Testis (tissue), 3 donors: Measurements from ENCODE around the gene CHI3L1. TPM values are rescaled to one million over a fixed set of nuclear protein-coding genes. Genes with fewer than 3 reads are reported as not detected.

Source experiments
- DNase-seq: peaks from one replicate; pipeline ENCODE4 v3.0.0-alpha.2; 2019
- H3K27ac ChIP-seq, 2 donors: fragments of 200-600 bp; sonication (generic); one replicate each; pipeline ENCODE4 v1.5.1; 2019
- H3K27me3 ChIP-seq: fragments of 200-600 bp; sonication (generic); one replicate; pipeline ENCODE4 v1.5.1; 2019
- H3K36me3 ChIP-seq: fragments of 200-600 bp; sonication (generic); one replicate; pipeline ENCODE4 v1.5.1; 2017; ENCODE audit warnings: low read depth; ENCODE audit errors: missing control alignments
- H3K4me1 ChIP-seq: fragments of 200-600 bp; sonication (generic); one replicate; pipeline ENCODE4 v1.5.1; 2019
- H3K4me3 ChIP-seq, 2 donors: fragments of 200-600 bp; sonication (generic); one replicate each; pipeline ENCODE4 v1.5.1; 2017 to 2019
- H3K9me3 ChIP-seq: fragments of 200-600 bp; sonication (generic); one replicate; pipeline ENCODE4 v1.5.1; 2017
- POLR2A ChIP-seq: fragments of 450-650 bp; IDR thresholded peaks from one replicate; pipeline ENCODE4 v1.6.1; 2017; ENCODE audit warnings: antibody characterized with exemption, mild to moderate bottlenecking, moderate library complexity
- WGBS, 2 donors: methylation state at CpG; one replicate each; pipeline ENCODE4 v1.1.5; 2018; 5-methylcytosine and 5-hydroxymethylcytosine counted together
- intact Hi-C: fragments of 100-400 bp; cut with DNase I; formaldehyde crosslinking; loops from one replicate; pipeline ENCODE4 v1.15.1; 2023; ENCODE audit warnings: low total_unique reads
- polyA plus RNA-seq: library from polyadenylated mRNA; stranded (reverse); fragments of 350-450 nt; fragmentation: Illumina TruSeq; extraction: RNeasy Lipid Tissue Mini Kit (QIAGEN cat#74804); gene quantifications from one replicate; pipeline ENCODE4 v1.2.3, GENCODE V29; 2014; ENCODE audit warnings: low read depth, low replicate concordance; ENCODE audit not compliant: insufficient read depth
- total RNA-seq, 2 donors: library from RNA; depleted of rRNA; stranded (reverse); fragments of >200 nt; gene quantifications; one replicate each; pipeline ENCODE4 v1.2.3, GENCODE V29; 2016
- TF ChIP-seq, protein P1 (sequence below), 3 experiments: fragments of 450-650 bp in 2 of 3; fragments of 200-600 bp in 1 of 3; sonication (generic) in 1 of 3; IDR thresholded peaks; one replicate each; pipeline ENCODE4 v1.5.1; 2016 to 2019; ENCODE audit warnings: antibody characterized with exemption in 3 of 3, mild to moderate bottlenecking in 2 of 3, moderate library complexity in 1 of 3

The CHI3L1 gene
- total and polyA plus RNA-seq, 3 donors from 2014 or later, result 2.0 to 35.5 (median 6.6) TPM

DNA sequence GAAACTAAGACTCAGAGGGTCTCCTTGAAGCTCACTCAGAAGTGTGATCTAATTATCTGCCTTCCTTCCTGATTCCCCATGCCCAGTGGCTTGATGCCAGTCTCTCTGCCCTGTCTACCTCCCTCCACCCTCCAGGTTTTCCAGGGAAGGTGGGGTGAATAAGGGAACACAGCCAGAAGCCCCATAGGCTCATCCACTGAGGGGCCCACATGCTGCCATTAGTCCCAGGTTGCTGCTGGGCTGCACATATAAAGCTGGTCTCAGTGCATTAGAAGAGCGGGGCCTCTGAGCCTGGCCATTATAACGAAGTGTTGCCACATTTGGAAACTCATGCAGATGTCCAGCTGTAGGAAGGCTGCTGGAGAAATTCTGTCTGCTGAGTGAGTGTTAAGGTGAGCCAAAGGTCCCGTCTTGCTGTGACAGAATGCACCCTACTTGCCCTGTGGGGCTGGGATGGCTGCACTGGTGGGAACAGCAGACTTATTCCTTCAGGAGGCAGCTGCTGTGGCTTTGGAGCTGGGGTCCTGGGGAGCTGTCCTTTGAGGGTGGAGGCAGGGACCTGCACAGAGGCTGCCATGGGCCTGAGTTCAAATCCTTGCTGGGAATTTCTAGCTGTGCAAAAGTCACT is 56.0 kb downstream of the CHI3L1 start:
- 62 to 71% methylated on average over 3 of the region's 3 CpGs for WGBS, 2 donors
- peaks cover 31% of the 10 kb centered on the region for H3K4me1 ChIP-seq
- H3K27ac ChIP-seq, result no peak overlapping the region
- H3K4me3 ChIP-seq, result no peak overlapping the region
- intact Hi-C loops, result no loop called here
- no peaks in the 10 kb centered on the region for H3K9me3 ChIP-seq
- H3K27me3 ChIP-seq, result no peaks in the 10 kb centered on the region
- no peak for DNase-seq
- H3K36me3 ChIP-seq, result no peaks in the 10 kb centered on the region
- TF ChIP-seq POLR2A, result no peak
- TF ChIP-seq, protein P1, sequence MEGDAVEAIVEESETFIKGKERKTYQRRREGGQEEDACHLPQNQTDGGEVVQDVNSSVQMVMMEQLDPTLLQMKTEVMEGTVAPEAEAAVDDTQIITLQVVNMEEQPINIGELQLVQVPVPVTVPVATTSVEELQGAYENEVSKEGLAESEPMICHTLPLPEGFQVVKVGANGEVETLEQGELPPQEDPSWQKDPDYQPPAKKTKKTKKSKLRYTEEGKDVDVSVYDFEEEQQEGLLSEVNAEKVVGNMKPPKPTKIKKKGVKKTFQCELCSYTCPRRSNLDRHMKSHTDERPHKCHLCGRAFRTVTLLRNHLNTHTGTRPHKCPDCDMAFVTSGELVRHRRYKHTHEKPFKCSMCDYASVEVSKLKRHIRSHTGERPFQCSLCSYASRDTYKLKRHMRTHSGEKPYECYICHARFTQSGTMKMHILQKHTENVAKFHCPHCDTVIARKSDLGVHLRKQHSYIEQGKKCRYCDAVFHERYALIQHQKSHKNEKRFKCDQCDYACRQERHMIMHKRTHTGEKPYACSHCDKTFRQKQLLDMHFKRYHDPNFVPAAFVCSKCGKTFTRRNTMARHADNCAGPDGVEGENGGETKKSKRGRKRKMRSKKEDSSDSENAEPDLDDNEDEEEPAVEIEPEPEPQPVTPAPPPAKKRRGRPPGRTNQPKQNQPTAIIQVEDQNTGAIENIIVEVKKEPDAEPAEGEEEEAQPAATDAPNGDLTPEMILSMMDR (IDR thresholded peaks at IDR 0.05), result no peak

DNA sequence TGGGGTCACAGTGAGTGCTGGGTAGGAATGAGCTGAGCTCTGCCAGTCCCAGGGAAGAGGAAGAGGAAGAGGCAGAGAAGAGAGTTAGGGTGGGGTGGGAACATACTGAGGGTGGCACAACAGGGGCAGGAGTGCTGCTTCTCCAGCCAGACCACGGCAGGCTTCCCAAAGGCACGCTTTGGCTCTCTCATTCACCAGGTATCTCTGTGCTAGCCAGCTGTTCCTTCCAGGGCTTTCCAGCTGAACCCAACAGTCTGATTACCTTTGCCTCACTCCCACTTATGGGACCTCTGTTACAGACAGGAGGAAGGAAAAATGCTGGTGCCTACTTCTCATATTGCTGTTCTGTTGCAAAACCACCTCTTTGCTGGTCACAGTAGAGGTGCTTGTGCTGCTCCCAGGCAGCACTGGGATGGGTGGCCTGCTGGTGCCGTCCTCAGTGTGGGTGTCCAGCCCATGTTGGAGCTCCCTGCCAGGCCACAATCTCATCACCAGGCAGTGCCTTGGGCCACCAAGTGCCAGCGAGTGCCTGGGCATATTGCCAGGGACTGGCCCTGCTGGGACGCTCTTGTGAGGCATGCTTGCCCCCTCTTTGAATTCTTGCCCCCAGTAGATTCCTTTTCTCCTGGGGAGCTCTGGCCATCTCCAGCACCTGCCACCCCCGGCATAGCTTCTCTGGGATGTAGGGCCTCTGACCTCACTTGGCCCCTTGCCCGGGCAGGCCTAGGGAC is 56.8 kb downstream of the CHI3L1 start:
- 43 to 63% methylated on average over 4 to 7 of the region's 7 CpGs for WGBS, 2 donors
- Histone ChIP-seq H3K36me3 (no peaks in the 10 kb centered on the region), H3K27ac (no peak overlapping the region), H3K9me3 (no peaks in the 10 kb centered on the region), H3K4me3 (peak overlapping the region in 1 of 2 donors; percentile 59), H3K4me1 (peaks cover 39% of the 10 kb centered on the region), H3K27me3 (no peaks in the 10 kb centered on the region)
- TF ChIP-seq, protein P1 (IDR thresholded peaks at IDR 0.05), result no peak
- TF ChIP-seq POLR2A, result no peak
- intact Hi-C loops, result no loop called here
- peak; percentile 84 for DNase-seq

Other genes with a start within 250 kb of the CHI3L1 start
- 100 to 1,000 TPM; 157 to 164 TPM for gene ADIPOR1, start 228.4 kb downstream of the CHI3L1 start, total RNA-seq
- gene ADIPOR1, start 228.4 kb downstream of the CHI3L1 start, polyA plus RNA-seq, result 114 TPM
- gene CYB5R1, start 219.4 kb downstream of the CHI3L1 start, total RNA-seq, result 100 to 1,000 TPM; 191 to 281 TPM
- 145 TPM for gene CYB5R1, start 219.4 kb downstream of the CHI3L1 start, polyA plus RNA-seq
- gene TMEM183A, start 179.3 kb downstream of the CHI3L1 start, total RNA-seq, result 100 to 1,000 TPM; 129 to 135 TPM
- gene TMEM183A, start 179.3 kb downstream of the CHI3L1 start, polyA plus RNA-seq, result 114 TPM
- gene PPFIA4, start 160.2 kb downstream of the CHI3L1 start, total RNA-seq, result 10 to 100 TPM; 27.2 to 33.1 TPM
- 6.6 TPM for gene PPFIA4, start 160.2 kb downstream of the CHI3L1 start, polyA plus RNA-seq
- under 1 TPM; 0.25 to 0.47 TPM for gene MYOG, start 100.7 kb downstream of the CHI3L1 start, total RNA-seq
- gene MYOG, start 100.7 kb downstream of the CHI3L1 start, polyA plus RNA-seq, result 1.2 TPM
- gene ADORA1, start 59.0 kb downstream of the CHI3L1 start, total RNA-seq, result 10 to 100 TPM; 43.2 to 68.6 TPM
- 61.9 TPM for gene ADORA1, start 59.0 kb downstream of the CHI3L1 start, polyA plus RNA-seq
- under 1 TPM; 0.16 to 0.25 TPM for gene MYBPH, start 10.9 kb downstream of the CHI3L1 start, total RNA-seq
- 2.9 TPM for gene MYBPH, start 10.9 kb downstream of the CHI3L1 start, polyA plus RNA-seq
- gene CHIT1, start 43.0 kb upstream of the CHI3L1 start, total RNA-seq, result under 1 TPM; 0.08 to 0.62 TPM
- 9.9 TPM for gene CHIT1, start 43.0 kb upstream of the CHI3L1 start, polyA plus RNA-seq
- 10 to 100 TPM; 14.5 to 23.8 TPM for gene BTG2, start 118.8 kb upstream of the CHI3L1 start, total RNA-seq
- 25.4 TPM for gene BTG2, start 118.8 kb upstream of the CHI3L1 start, polyA plus RNA-seq
- 1 to 10 TPM; 5.2 to 9.5 TPM for gene FMOD, start 164.4 kb upstream of the CHI3L1 start, total RNA-seq
- 26.4 TPM for gene FMOD, start 164.4 kb upstream of the CHI3L1 start, polyA plus RNA-seq